ENCODE measurements around the gene TRPM2. TPM values are rescaled to one million over a fixed set of nuclear protein-coding genes. Genes with fewer than 3 reads are reported as not detected.
A peak's percentile ranks its signal among the peaks of the same experiment; 100 is the strongest.

The TRPM2 gene
- total RNA-seq, 5 donors from 2014 or later (not counting 1 experiment from before 2014, with no cell fraction given) = 1.2 to 8.6 (median 3.6) TPM

DNA sequence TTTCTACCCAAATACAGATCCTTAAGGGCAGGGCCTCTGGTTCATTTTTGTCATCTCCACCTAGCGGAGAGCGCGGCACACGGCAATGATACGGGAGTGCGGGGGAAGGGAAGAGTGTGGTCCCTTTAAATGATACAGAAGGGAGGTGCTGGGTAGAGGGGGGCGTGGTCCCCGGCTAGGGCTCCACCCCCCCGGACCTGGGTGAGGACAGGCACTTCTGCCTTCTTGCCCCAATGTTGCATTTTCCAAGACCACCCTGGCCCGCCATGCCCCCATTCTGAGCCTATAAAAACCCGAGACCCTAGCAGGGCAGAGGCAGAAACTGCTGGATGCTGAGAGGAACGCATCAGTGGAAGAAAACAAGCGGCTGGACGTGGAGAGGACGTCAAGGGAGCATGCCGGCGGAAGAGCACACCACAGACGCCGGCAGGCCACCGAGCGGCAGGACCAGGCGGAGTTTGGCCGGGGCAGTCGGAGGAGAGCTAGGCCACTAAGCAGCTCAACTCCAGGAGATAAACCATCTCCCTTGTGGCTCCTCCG, 131.9 kb downstream of the TRPM2 start:
- POLR2A ChIA-PET = no interaction called here
- peak overlapping the region; percentile 43 to 78 (median 77) for H3K4me3 Mint-ChIP-seq
- peak overlapping the region in 1 of 2 donors; percentile 28 for H3K27ac Mint-ChIP-seq

DNA sequence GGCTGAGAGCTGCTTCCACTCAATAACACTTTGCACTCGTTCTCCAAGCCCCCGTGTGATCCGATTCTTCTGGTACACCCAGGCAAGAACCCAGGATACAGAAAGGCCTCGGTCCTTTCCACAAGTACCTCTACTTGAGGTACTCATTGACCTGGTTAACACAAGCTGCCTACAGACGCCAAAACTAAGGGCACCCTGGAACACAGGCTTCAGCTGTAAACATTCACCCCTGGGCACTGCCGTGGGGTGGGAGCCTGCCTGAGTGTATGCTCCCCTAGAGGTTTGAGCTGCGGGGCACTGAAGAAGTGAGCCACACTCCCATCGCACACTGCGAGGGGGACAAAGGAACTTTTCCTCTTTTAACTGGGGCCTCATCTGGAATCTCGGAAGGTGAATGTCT, 132.4 kb downstream of the TRPM2 start:
- ChIA-PET CTCF (no interaction called here), POLR2A (no interaction called here)
- H3K9me3 ChIP-seq = no peaks in the 10 kb centered on the region
- H3K27me3 ChIP-seq (replicated peaks in 1 of 2; ENCODE audit: control insufficient read depth in 2 of 2, extremely low read depth in 1 of 2, insufficient read depth in 2 of 2, low read length in 1 of 2) = peaks cover 0 to 20% of the 10 kb centered on the region in 2 experiments
- H3K4me3 Mint-ChIP-seq = peak overlapping the region in 2 of 3 donors; percentile 77 to 78
- 46% methylated on average over 7 of the region's 10 CpGs for WGBS (ENCODE audit: insufficient coverage)
- no peaks in the 10 kb centered on the region for H3K36me3 ChIP-seq (ENCODE audit: control insufficient read depth in 2 of 2, extremely low read depth in 1 of 2, insufficient read depth in 1 of 2, low read length in 1 of 2)
- H3K4me1 Mint-ChIP-seq = peaks cover 6 to 10% (median 8%) of the 10 kb centered on the region in 3 donors
- no peak overlapping the region for H3K27ac ChIP-seq (ENCODE audit: low read length)
- peak overlapping the region in 1 of 2 donors; percentile 28 for H3K27ac Mint-ChIP-seq
- peak; percentile 40 to 56 (median 53) for ATAC-seq (replicated peaks in 1 of 4)
- peaks cover 11 to 13% of the 10 kb centered on the region in 2 experiments for H3K4me1 ChIP-seq (ENCODE audit: control insufficient read depth in 1 of 2, extremely low read depth in 1 of 2, insufficient read depth in 2 of 2, low read length in 2 of 2)
- H3K27me3 Mint-ChIP-seq = peaks cover 7 to 8% of the 10 kb centered on the region in 2 donors
- peak overlapping the region in 1 of 2 donors; percentile 27 for H3K4me3 ChIP-seq (ENCODE audit: control insufficient read depth in 1 of 2, extremely low read depth in 1 of 2, low read length in 1 of 2)
- no peaks in the 10 kb centered on the region for H3K9me3 Mint-ChIP-seq
- no peaks in the 10 kb centered on the region for H3K36me3 Mint-ChIP-seq
- DNase-seq = peak in 2 of 35 experiments; percentile 5 to 15

More for the DNA sequence above, 131.9 kb downstream of the TRPM2 start:
- Histone ChIP-seq H3K9me3 (no peaks in the 10 kb centered on the region), H3K36me3 (ENCODE audit: control insufficient read depth in 2 of 2, extremely low read depth in 1 of 2, insufficient read depth in 1 of 2, low read length in 1 of 2) (no peaks in the 10 kb centered on the region), H3K4me3 (ENCODE audit: control insufficient read depth in 1 of 2, extremely low read depth in 1 of 2, low read length in 1 of 2) (peak overlapping the region in 1 of 2 donors; percentile 27), H3K4me1 (ENCODE audit: control insufficient read depth in 1 of 2, extremely low read depth in 1 of 2, insufficient read depth in 2 of 2, low read length in 2 of 2) (peaks cover 11 to 13% of the 10 kb centered on the region in 2 experiments), H3K27me3 (replicated peaks in 1 of 2; ENCODE audit: control insufficient read depth in 2 of 2, extremely low read depth in 1 of 2, insufficient read depth in 2 of 2, low read length in 1 of 2) (peaks cover 0 to 22% of the 10 kb centered on the region in 2 experiments), H3K27ac (ENCODE audit: low read length) (no peak overlapping the region)
- Mint-ChIP-seq H3K36me3 (no peaks in the 10 kb centered on the region), H3K4me1 (peaks cover 6 to 10% (median 8%) of the 10 kb centered on the region in 3 donors), H3K9me3 (no peaks in the 10 kb centered on the region), H3K27me3 (peaks cover 7 to 8% of the 10 kb centered on the region in 2 donors)
- 76% methylated on average over 22 of the region's 25 CpGs for WGBS (ENCODE audit: insufficient coverage)
- ATAC-seq (replicated peaks in 1 of 4) (peak; percentile 79 to 91 (median 83)), DNase-seq (peak in 27 of 35 experiments; percentile 2 to 57 (median 32))
- CTCF ChIA-PET = no interaction called here

DNA sequence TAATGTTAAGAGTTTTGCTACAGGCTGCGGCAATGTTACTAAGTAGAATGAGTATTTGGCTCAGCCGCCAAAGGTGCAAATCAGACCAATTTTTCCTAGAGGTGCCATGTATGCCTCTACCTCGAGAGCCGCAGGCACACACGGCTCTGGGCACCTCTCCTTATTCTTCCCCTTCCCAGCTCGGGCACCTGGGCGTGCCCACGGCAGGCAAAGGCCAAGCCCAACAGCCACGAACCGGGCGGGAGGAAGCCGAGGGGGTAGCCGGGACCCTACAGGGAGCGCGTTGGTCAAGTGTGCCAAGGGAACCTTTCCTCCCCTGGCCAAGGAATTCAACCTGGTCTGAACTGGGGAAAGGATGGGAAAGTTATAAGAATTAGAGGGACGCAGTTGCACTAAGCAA, 132.9 kb downstream of the TRPM2 start:
- peaks cover 11 to 13% of the 10 kb centered on the region in 2 experiments for H3K4me1 ChIP-seq (ENCODE audit: control insufficient read depth in 1 of 2, extremely low read depth in 1 of 2, insufficient read depth in 2 of 2, low read length in 2 of 2)
- DNase-seq (no peak), ATAC-seq (replicated peaks in 1 of 4) (no peak)
- ChIA-PET POLR2A (no interaction called here), CTCF (no interaction called here)
- Mint-ChIP-seq H3K4me1 (peaks cover 6 to 10% (median 8%) of the 10 kb centered on the region in 3 donors), H3K27me3 (peaks cover 7 to 8% of the 10 kb centered on the region in 2 donors), H3K27ac (peak overlapping the region in 1 of 2 donors; percentile 28), H3K36me3 (no peaks in the 10 kb centered on the region), H3K9me3 (no peaks in the 10 kb centered on the region), H3K4me3 (peak overlapping the region in 2 of 3 donors; percentile 77 to 78)
- H3K9me3 ChIP-seq = no peaks in the 10 kb centered on the region
- no peak overlapping the region for H3K4me3 ChIP-seq (ENCODE audit: control insufficient read depth in 1 of 2, extremely low read depth in 1 of 2, low read length in 1 of 2)
- H3K27me3 ChIP-seq (replicated peaks in 1 of 2; ENCODE audit: control insufficient read depth in 2 of 2, extremely low read depth in 1 of 2, insufficient read depth in 2 of 2, low read length in 1 of 2) = peaks cover 0 to 21% of the 10 kb centered on the region in 2 experiments
- no peaks in the 10 kb centered on the region for H3K36me3 ChIP-seq (ENCODE audit: control insufficient read depth in 2 of 2, extremely low read depth in 1 of 2, insufficient read depth in 1 of 2, low read length in 1 of 2)
- no peak overlapping the region for H3K27ac ChIP-seq (ENCODE audit: low read length)
- WGBS (ENCODE audit: insufficient coverage) = 70% methylated on average over 8 of the region's 16 CpGs

DNA sequence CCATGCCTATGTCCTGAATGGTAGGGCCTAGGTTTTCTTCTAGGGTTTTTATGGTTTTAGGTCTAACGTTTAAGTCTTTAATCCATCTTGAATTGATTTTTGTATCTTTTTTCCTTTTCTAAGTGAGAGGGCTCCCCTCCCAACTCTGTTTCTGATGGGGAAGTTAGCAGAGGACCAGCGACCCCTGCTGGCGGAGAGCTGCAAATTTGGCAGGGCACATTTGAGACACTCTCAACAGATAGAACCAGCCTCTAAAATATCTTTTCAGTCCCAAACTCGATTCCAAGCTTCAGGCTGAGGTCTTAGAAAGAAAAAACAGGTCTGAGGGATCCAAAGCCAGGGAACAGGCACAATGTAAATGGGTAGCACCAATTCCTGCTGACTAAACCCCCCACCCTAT, 134.4 kb downstream of the TRPM2 start:
- H3K4me1 ChIP-seq (ENCODE audit: control insufficient read depth in 1 of 2, extremely low read depth in 1 of 2, insufficient read depth in 2 of 2, low read length in 2 of 2) = peaks cover 11 to 13% of the 10 kb centered on the region in 2 experiments
- Mint-ChIP-seq H3K27me3 (peaks cover 13 to 14% of the 10 kb centered on the region in 2 donors), H3K9me3 (peaks cover 0 to 8% (median 7%) of the 10 kb centered on the region in 3 donors), H3K27ac (no peak overlapping the region), H3K4me3 (peak overlapping the region in 1 of 3 donors; percentile 12), H3K4me1 (peaks cover 6 to 10% (median 8%) of the 10 kb centered on the region in 3 donors), H3K36me3 (peaks cover 3% of the 10 kb centered on the region)
- no peaks in the 10 kb centered on the region for H3K9me3 ChIP-seq
- ChIA-PET POLR2A (no interaction called here), CTCF (no interaction called here)
- DNase-seq (peak in 21 of 35 experiments; percentile 15 to 57 (median 29)), ATAC-seq (replicated peaks in 1 of 4) (no peak)
- H3K27ac ChIP-seq (ENCODE audit: low read length) = no peak overlapping the region
- no peaks in the 10 kb centered on the region for H3K36me3 ChIP-seq (ENCODE audit: control insufficient read depth in 2 of 2, extremely low read depth in 1 of 2, insufficient read depth in 1 of 2, low read length in 1 of 2)
- 33% methylated on average over 1 of the region's 4 CpGs for WGBS (ENCODE audit: insufficient coverage)
- peaks cover 0 to 24% of the 10 kb centered on the region in 2 experiments for H3K27me3 ChIP-seq (replicated peaks in 1 of 2; ENCODE audit: control insufficient read depth in 2 of 2, extremely low read depth in 1 of 2, insufficient read depth in 2 of 2, low read length in 1 of 2)
- H3K4me3 ChIP-seq (ENCODE audit: control insufficient read depth in 1 of 2, extremely low read depth in 1 of 2, low read length in 1 of 2) = no peak overlapping the region

DNA sequence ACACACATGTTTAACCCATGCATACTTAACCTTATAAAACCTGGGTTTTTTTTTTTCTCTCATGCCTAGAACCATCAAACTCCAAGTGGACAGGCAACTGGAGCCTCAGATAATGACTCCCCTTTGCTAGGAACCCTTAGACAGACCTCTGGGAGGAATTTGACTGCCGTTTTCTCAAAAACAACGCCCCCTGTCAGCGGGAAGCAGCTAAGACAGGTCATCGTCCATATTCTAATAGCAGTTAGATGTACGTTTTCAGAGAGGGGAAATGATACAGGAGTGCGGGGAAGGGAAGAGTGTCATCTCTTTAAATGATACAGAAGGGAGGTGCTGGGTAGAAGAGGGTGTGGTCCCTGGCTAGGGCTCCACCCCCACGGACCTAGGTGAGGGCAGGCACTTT, 136.5 kb downstream of the TRPM2 start:
- H3K4me3 ChIP-seq (ENCODE audit: control insufficient read depth in 1 of 2, extremely low read depth in 1 of 2, low read length in 1 of 2) = no peak overlapping the region
- peaks cover 3% of the 10 kb centered on the region for H3K36me3 Mint-ChIP-seq
- peaks cover 13 to 18% of the 10 kb centered on the region in 2 donors for H3K27me3 Mint-ChIP-seq
- no peak overlapping the region for H3K4me3 Mint-ChIP-seq
- WGBS (ENCODE audit: insufficient coverage) = no CpG with 5 or more reads among the region's 7 CpGs
- H3K9me3 ChIP-seq = no peaks in the 10 kb centered on the region
- CTCF ChIA-PET = interaction anchor here in 1 of 2 donors (0.7 kb wide), 1 partner anchor 217 kb away, joined by 4 read pairs; no protein-coding TSS in a partner anchor
- POLR2A ChIA-PET = no interaction called here
- H3K27ac Mint-ChIP-seq = no peak overlapping the region
- peaks cover 0 to 36% of the 10 kb centered on the region in 2 experiments for H3K27me3 ChIP-seq (replicated peaks in 1 of 2; ENCODE audit: control insufficient read depth in 2 of 2, extremely low read depth in 1 of 2, insufficient read depth in 2 of 2, low read length in 1 of 2)
- peaks cover 5 to 13% (median 7%) of the 10 kb centered on the region in 3 donors for H3K9me3 Mint-ChIP-seq
- peaks cover 11 to 13% of the 10 kb centered on the region in 2 experiments for H3K4me1 ChIP-seq (ENCODE audit: control insufficient read depth in 1 of 2, extremely low read depth in 1 of 2, insufficient read depth in 2 of 2, low read length in 2 of 2)
- H3K27ac ChIP-seq (ENCODE audit: low read length) = no peak overlapping the region
- DNase-seq = no peak
- no peaks in the 10 kb centered on the region for H3K36me3 ChIP-seq (ENCODE audit: control insufficient read depth in 2 of 2, extremely low read depth in 1 of 2, insufficient read depth in 1 of 2, low read length in 1 of 2)
- peaks cover 6 to 10% (median 8%) of the 10 kb centered on the region in 3 donors for H3K4me1 Mint-ChIP-seq
- ATAC-seq (replicated peaks in 1 of 4) = no peak

DNA sequence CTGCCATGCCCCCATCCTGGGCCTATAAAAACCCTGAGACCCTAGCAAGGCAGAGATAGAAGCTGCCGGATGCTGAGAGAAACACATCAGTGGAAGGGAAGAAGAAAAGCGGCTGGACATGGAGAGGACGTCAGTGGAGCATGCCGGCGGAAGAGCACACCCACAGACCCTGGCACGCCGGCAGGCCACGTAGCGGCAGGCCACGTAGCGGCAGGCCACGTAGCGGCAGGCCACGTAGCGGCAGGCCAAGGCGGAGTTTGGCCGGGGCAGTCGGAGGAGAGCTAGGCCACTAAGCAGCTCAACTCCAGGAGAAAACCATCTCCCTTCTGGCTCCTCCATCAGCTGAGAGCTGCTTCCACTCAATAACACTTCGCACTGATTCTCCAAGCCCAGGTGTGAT, 137.0 kb downstream of the TRPM2 start:
- no peak for DNase-seq
- Histone ChIP-seq H3K9me3 (no peaks in the 10 kb centered on the region), H3K36me3 (ENCODE audit: control insufficient read depth in 2 of 2, extremely low read depth in 1 of 2, insufficient read depth in 1 of 2, low read length in 1 of 2) (no peaks in the 10 kb centered on the region), H3K27me3 (replicated peaks in 1 of 2; ENCODE audit: control insufficient read depth in 2 of 2, extremely low read depth in 1 of 2, insufficient read depth in 2 of 2, low read length in 1 of 2) (peaks cover 0 to 37% of the 10 kb centered on the region in 2 experiments), H3K27ac (ENCODE audit: low read length) (no peak overlapping the region), H3K4me3 (ENCODE audit: control insufficient read depth in 1 of 2, extremely low read depth in 1 of 2, low read length in 1 of 2) (no peak overlapping the region), H3K4me1 (ENCODE audit: control insufficient read depth in 1 of 2, extremely low read depth in 1 of 2, insufficient read depth in 2 of 2, low read length in 2 of 2) (peaks cover 10 to 11% of the 10 kb centered on the region in 2 experiments)
- Mint-ChIP-seq H3K4me3 (no peak overlapping the region), H3K27ac (no peak overlapping the region), H3K4me1 (peaks cover 5 to 7% (median 6%) of the 10 kb centered on the region in 3 donors), H3K9me3 (peaks cover 5 to 13% (median 7%) of the 10 kb centered on the region in 3 donors), H3K27me3 (peaks cover 13 to 20% of the 10 kb centered on the region in 2 donors), H3K36me3 (peaks cover 3% of the 10 kb centered on the region)
- WGBS (ENCODE audit: insufficient coverage) = 95% methylated on average over 12 of the region's 19 CpGs
- POLR2A ChIA-PET = no interaction called here
- CTCF ChIA-PET = no interaction called here
- no peak for ATAC-seq (replicated peaks in 1 of 4)
